Effector CD8-positive, alpha-beta T cell (primary cell): ENCODE data around the gene PCK2.
A peak's percentile ranks its signal among the peaks of the same experiment; 100 is the strongest.

Source experiments
- DNase-seq: peaks from one replicate; lab custom pipeline; 2025; lab: John Stamatoyannopoulos, UW

The PCK2 gene

DNA sequence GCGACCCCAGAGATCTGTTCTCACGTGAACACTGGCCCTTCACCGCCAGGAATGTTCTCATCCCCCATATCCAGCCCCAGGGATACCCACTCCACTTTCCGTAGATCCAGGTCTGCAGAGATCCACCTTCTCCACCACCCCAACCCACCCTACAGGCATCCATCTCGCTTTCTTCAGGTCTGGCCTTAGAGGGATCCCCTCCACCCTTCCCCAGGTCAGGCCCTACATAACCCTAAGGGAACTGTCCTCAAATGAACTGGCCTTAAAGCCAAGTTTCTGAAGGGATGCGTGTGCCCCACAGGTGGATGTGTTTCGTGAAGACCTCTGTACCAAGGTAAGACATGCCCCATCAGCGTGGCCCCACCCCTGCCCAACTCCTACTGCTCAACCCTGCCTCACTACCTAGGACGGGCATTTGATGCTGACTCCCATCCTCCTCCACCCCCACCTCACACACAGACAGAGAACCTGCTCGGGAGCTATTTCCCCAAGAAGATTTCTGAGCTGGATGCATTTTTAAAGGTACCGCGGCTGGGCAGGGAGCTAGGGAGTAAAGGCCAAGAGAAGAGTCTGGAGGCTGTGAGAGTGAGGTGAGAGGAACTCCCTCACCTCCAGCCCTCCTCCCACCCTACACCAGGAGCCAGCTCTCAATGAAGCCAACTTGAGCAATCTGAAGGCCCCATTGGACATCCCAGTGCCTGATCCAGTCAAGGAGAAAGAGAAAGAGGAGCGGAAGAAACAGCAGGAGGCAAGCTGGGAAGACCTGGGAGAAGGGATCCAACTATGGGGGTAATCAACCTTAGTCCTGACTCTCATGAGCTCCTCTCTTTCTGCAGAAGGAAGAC is 42.8 kb downstream of the PCK2 start:
- no peak for DNase-seq

DNA sequence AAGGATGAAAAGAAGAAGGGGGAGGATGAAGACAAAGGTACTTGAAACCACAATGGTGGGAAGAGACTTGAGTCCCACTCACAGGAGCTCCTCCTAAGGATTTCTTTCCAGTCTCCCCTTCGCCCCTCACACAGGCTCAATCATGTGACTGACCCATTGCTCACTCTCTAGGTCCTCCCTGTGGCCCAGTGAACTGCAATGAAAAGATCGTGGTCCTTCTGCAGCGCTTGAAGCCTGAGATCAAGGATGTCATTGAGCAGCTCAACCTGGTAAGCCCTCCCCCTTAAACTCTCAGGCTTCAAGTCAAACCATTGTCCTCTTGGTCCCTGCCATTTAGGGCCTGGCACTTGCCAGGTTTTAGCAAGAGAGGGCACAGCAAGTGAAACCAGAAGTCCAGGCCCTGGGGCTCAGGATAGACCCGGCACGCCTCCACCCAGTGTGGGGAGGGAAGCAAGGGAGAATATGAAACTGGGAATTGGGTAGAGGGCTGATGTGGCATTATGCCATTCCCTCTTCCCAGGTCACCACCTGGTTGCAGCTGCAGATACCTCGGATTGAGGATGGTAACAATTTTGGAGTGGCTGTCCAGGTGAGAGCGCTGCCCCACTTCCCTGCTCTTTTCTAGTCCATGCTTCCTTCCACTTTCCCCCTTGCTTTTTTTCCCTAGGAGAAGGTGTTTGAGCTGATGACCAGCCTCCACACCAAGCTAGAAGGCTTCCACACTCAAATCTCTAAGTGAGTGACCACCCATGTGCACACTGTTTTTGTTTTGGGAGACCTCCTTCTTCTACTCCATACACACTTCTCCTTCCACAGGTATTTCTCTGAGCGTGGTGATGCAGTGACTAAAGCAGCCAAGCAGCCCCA is 43.7 kb downstream of the PCK2 start:
- DNase-seq: no peak

DNA sequence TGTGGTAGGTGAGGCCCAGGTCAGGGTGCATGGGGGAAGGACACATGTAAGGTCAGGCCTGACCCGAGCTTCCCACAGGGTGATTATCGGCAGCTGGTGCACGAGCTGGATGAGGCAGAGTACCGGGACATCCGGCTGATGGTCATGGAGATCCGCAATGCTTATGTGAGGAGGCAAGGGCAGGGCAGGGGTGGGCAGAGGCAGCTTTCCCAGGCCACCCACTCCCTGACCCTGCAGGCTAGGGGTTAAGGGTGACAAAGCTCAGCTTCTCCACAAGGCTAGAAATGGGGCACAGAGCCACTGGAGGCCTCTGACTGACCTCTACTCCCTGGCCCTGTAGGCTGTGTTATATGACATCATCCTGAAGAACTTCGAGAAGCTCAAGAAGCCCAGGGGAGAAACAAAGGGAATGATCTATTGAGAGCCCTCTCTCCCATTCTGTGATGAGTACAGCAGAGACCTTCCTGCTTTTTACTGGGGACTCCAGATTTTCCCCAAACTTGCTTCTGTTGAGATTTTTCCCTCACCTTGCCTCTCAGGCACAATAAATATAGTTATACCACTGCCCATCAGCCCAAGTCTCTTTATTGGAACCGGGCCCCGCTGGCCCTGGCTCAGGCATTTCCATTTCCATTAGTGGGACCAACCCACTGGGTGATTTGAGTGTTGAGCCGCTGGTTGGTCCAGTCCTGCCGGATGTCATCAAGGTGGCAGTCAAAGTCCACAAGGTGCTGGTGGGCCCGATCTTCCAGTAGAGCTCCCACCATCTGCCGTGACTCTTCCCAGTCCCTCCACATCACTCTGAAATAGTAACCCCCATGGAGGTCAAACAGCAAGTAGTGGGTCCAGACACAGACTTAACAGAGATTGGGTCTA is 44.5 kb downstream of the PCK2 start:
- no peak for DNase-seq

DNA sequence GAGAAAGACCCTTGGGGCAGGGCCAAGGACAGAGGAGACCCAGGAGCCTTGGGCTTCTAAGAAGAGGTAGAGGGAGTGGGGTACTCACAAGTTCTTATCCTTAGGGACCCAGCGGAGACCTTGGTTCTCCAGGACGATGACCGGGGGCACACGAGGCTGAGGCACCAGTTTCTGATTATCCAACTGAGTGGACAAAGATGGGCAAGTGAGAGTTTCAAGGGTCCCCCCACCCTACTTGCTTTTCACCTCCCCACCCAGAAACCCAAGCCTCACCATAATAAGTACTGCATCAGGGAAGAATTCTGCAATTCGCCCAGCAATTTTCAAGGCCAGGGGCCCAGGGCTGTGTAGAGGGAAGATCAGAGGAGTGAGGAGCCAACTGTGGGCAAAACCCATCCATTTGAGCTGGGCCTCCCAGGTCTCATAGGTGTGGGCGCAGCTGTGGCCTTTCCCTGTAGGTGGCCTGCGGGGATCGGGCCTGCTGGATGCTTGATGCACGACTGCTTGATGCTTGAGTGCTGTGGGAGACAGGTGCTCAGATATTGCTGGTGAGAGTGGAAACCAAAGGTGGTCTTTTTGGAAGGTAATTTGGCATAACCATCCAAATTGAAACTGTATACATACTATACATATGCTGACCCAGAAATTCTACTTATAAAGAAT is 45.3 kb downstream of the PCK2 start:
- DNase-seq: no peak

DNA sequence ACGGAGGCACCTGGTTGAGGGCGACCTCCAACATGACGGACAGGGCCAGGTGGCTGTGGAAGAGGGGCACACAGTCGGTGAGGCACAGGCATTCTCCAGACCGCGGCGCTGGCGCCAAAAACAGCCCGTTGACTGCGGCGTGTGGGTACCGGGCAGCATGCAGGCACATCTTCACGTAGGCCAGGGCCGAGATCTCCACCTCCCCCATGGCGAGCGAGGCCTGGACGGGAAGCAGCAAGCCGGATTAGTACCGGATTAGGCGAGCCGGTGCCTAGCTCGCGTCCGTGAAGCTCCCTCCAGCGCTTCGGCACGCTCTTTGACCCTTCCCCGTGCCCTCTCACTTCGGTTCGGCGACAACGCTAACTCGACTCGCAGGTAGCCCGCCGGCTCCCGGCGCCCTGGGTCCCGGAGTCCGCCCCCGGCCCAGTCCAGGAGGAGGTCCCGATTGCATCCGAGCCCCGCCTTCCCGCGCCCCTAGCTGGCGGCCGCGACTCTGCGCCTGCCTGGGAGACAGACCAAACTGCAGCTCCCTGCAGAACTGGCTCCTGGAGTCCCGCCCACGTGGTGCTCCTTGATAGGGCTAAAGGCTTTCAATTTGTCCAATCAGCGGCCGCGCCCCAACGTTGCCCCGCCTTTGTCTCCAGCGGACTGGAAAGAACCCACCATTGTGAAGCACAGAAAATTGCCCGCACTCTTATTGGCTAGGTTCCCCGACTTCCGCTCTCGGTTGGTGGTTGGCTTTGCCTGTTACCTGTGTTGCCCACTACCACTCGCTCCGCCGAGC is 47.2 kb downstream of the PCK2 start, which contains the start of gene EMC9:
Gene EMC9, minus strand, starts transcription at position 495 of the 784 bp plus-strand sequence. Its CDS starts 287 bp downstream, at position 208.
- peak; percentile 99 for DNase-seq

DNA sequence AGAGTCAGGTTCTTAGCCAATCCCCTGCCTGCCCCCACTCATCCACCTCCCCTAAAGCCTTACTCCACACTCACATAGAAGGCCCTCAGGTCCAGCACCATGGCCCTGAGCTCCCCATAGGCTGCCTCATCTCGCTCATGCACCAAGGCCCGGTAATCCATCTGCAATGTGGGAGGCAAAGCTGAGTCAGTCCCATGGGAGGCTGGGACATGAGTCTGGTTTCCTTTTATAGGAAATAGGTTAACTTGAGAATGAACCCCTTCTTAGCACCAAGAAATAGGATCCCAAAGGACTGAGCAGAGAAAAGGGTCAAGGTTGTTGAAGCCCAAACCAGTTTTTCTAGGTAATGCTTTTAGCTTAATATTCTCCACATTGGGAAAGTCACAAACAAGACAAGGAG is 49.4 kb downstream of the PCK2 start:
- no peak for DNase-seq

DNA sequence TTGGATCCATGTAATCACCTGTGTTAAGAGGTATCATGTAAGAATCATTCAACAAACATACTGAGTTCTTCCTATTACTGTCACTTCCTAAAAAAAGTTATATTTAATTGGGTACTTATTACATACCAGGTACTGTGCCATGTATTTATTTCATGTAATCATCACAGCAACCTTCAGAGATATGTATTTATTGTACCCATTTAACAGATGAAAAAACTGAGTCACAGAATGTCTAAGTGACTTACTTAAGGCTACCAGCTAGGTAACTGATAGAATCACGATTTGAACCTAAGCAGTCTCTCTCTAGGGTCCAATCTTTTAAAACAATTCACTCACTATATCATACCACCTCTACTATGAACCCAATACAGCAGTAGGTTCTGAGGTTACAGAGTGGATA is 50.3 kb downstream of the PCK2 start:
- no peak for DNase-seq

DNA sequence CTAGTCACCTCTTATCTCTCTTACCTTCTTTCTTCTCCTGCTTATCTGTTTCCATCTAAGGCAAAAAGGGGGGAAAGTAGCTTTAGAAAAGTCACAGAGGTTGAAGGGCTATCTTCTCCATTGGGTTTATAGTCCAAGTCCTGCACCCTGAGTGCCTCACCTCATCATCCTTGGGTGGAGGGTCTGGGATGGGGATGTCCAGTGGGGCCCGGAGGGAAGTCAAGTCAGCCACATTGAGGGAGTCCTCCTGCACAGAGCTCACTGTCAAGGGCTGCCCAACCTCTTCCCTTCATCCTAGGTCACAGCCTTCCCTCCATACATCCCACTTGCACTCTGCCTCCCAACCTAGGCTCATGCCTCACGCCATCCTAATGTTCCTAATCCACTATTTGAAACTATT is 51.1 kb downstream of the PCK2 start:
- no peak for DNase-seq

DNA sequence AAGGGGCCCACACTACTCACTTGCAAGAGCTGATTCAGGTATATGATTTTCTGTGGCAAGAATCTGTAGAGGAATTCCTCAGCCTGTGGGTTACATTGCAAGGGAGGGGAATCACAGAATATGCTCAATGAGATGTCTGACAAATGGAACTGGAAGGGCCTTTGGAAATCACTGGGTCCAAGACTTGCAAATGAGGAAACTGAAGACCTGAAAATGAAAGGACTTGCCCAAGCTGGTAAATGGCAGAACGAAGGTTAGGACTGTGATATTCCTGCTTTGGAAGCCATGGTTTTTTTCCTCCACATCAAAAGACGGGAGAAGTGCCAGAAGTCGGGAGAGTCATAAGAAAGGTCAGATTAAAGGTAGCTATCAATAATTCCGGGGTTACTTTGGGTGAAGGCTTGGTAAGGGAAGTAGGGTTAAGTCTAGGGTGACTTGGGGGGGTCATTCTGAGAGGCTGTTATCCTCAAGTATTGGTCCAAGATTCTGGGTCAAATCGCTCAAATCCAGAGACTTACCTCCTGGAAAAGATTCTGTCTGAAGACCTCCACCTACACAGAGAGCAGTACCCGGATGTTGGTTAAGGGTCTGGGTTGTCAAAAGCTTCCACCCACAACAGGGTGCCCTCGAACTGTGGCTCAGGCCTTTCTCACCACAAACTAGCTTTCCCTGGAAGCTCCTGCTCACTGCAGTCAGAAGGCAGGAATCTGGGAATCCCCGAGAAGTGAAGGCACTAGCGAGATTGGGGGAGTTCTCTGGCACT is 51.8 kb downstream of the PCK2 start:
- no peak for DNase-seq

DNA sequence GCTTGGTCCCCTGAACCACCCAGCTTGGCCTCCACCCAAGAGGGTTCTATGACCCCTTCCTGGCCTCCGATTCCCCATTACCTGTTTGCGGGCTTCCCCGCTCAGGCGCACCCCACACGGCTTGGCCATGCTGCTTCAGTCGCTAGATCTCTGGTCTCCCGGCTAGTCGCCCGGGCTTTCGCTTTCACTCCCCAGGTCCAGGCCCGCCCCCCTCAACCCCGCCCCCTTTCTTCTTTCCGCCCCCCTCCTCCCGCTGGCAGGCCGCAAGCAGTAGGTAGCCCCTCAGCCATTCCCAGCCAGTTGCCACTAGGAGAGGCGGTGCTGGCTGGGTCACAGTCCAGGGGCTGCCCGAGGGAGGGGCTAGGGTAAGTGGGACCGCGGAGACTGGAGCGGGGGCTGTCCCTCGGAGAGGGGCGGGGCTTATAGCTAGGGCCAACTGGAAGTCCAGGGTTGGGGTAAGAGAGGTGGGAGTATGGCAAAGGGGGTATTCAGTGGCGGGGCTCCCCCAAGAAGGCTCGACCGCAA is 52.4 kb downstream of the PCK2 start, which contains the start of gene PSME2:
Gene PSME2, minus strand, starts transcription at position 158 of the 525 bp plus-strand sequence. Its CDS starts 29 bp downstream, at position 129.
- DNase-seq: peak; percentile 80

DNA sequence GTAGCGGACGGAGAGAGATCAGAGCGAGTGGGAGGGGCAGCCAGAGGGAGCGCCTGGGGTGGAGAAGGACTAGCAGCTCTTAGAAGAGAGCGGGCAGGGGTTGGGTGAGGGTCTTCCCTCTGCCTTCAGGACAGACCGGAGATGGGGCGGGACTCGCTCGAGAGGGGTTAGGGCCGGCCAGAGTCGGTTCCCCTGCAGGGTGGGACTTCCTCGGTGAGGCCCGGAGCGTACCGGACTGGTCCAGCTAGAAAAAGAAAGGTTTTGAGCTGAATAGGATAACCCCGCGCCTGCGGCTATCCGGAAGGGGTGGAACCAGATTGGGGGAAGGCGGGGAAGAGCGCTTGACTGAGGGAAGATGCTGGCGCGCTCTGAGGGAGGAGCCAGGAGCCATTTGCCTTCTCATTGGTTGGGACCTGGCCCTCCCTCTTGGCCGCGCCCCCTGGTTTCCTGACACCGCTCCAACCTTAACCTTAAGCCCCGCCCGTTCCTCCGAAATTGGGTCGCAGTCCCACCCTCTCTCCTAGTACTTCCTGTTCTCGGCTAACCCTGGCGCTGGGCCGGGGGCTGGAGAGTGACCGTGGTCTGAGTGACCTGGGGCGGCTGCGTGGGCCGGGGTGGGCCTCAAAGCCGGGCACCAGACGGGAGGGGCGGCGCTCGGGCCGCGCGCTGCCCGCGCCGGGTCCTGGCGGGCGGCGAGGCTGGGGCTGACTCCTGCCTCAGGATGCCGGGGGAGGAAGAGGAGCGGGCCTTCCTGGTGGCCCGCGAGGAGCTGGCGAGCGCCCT is 53.1 kb downstream of the PCK2 start, which contains the start of gene RNF31:
Gene RNF31, plus strand, starts transcription at position 521 of the 783 bp plus-strand sequence. Its CDS starts 201 bp downstream, at position 722.
- DNase-seq: peak; percentile 94

DNA sequence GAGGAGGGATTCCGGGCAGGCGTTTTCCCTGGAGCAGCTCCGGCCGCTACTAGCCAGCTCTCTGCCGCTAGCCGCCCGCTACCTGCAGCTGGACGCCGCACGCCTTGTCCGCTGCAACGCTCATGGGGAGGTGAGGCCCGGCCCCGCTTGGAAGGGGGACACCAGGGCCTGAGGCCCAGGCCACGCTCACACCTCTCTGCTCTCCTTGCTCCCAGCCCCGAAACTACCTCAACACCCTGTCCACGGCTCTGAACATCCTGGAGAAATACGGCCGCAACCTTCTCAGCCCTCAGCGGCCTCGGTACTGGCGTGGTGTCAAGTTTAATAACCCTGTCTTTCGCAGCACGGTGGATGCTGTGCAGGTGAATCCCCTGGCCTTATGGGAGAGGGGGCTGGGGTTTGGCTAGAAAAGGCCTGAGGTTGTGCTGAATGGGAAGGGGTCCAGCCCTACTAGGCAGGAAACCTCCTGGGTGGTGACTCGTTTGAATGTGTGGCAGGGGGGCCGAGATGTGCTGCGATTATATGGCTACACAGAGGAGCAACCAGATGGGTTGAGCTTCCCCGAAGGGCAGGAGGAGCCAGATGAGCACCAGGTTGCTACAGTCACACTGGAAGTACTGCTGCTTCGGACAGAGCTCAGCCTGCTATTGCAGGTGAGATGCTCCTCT is 53.8 kb downstream of the PCK2 start:
- DNase-seq: no peak

DNA sequence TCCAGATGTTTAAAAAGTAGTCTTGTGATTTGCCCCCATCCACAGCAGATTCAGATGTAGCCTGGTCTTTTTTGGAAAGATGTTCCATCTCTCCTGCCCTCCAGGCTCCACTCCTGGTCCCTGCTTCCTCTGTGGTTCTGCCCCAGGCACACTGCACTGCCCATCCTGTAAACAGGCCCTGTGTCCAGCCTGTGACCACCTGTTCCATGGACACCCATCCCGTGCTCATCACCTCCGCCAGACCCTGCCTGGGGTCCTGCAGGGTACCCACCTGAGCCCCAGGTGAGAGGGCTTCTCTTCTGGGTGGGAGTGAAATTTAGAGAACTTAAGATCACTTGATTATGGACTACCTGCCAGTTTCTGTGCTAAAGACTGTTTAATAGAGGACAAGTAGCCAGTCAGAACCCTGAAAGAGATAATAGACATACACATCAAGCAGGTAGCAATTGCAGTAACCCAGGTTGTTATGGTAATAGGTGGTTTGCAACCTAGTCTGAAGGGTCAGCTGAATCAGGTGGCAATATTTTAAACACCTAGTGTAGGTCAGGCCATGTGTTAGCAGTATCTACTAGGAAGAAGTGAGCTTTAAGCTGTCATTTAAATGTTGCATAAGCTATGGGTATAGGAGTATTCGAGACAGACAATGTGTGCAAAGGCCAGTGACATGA is 55.3 kb downstream of the PCK2 start:
- no peak for DNase-seq

DNA sequence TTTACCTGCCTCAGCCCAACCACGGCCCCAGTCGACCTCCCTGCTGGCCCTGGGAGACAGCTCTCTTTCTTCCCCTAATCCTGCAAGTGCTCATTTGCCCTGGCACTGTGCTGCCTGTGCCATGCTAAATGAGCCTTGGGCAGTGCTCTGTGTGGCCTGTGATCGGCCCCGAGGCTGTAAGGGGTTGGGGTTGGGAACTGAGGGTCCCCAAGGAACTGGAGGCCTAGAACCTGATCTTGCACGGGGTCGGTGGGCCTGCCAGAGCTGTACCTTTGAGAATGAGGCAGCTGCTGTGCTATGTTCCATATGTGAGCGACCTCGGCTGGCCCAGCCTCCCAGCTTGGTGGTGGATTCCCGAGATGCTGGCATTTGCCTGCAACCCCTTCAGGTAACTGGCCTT is 56.0 kb downstream of the PCK2 start:
- no peak for DNase-seq

DNA sequence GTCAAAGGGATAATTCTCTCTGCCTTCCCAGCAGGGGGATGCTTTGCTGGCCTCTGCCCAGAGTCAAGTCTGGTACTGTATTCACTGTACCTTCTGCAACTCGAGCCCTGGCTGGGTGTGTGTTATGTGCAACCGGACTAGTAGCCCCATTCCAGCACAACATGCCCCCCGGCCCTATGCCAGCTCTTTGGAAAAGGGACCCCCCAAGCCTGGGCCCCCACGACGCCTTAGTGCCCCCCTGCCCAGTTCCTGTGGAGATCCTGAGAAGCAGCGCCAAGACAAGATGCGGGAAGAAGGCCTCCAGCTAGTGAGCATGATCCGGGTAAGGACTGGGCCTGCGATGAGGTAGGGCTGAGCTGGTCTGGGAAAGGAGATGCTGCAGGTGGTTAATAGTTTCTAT is 56.5 kb downstream of the PCK2 start:
- DNase-seq: no peak

DNA sequence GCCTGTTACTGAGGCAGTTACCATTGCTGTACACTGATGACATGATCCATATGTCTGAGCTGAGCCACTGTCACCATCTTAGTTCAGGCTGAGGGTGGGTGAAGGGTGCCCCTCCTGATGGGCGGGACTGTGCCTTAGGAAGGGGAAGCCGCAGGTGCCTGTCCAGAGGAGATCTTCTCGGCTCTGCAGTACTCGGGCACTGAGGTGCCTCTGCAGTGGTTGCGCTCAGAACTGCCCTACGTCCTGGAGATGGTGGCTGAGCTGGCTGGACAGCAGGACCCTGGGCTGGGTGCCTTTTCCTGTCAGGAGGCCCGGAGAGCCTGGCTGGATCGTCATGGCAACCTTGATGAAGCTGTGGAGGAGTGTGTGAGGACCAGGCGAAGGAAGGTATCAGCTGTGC is 56.9 kb downstream of the PCK2 start:
- no peak for DNase-seq

DNA sequence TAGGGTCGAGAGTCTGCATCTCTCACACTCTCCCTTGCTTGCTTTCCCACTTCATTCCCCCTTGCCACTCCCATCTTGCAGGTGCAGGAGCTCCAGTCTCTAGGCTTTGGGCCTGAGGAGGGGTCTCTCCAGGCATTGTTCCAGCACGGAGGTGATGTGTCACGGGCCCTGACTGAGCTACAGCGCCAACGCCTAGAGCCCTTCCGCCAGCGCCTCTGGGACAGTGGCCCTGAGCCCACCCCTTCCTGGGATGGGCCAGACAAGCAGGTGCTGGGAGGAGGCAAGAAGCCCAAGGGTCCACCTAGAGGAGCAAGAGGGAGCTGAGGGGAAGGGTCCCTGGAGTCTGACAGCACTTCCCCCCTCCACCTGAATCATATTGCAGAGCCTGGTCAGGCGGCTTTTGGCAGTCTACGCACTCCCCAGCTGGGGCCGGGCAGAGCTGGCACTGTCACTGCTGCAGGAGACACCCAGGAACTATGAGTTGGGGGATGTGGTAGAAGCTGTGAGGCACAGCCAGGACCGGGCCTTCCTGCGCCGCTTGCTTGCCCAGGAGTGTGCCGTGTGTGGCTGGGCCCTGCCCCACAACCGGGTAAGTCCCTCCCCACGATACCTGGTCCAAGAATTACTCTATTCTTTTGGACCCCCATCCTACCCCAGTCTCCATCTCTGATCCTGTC is 57.4 kb downstream of the PCK2 start:
- no peak for DNase-seq
